HepG2 (cell line): ENCODE measurements around the gene GDF7. TPM values are rescaled to one million over a fixed set of nuclear protein-coding genes. Genes with fewer than 3 reads are reported as not detected.

Experiments used
- ATAC-seq: fragments of 200-7000 bp; cut with Tn5 transposase; 3 replicates; pipeline ENCODE4 v1.9.1; 2020; ENCODE audit warnings: mild to moderate bottlenecking, moderate library complexity
- BruUV-seq: library from RNA; stranded (reverse); fragments of 400-500 nt; replicated peaks from 2 replicates; lab custom pipeline; 2021; lab: Mats Ljungman, UMichigan
- CTCF ChIA-PET: fragments of 300-600 bp; formaldehyde crosslinking; extraction: SDS; loops from one replicate; lab custom pipeline; 2021; ENCODE audit warnings: low total read pairs, inconsistent platforms, low intra/inter-chr PET ratio; lab: Yijun Ruan, JAX
- POLR2A ChIA-PET: fragments of 350-600 bp; sonication (Branson Sonifier 250); formaldehyde crosslinking; loops from one replicate; lab custom pipeline; 2020; ENCODE audit warnings: antibody characterized with exemption, inconsistent platforms; lab: Yijun Ruan, JAX
- DNase-seq: peaks from one replicate; pipeline ENCODE4 v3.0.0-alpha.2; 2015; ENCODE audit warnings: low spot score
- FAIRE-seq: peaks from 3 replicates; lab custom pipeline; 2011; peaks lifted over from hg19 to GRCh38; lab: Jason Lieb, UNC
- H2AFZ ChIP-seq: one replicate; pipeline ENCODE4 v1.6.1; 2011; ENCODE audit warnings: low read length, inconsistent platforms
- H3K27ac ChIP-seq: fragments of 300-600 bp; 3 replicates; pipeline ENCODE4 v1.8.0; 2011; ENCODE audit warnings: mixed run types, mild to moderate bottlenecking, mixed read lengths, low read length, inconsistent platforms; ENCODE audit not compliant: insufficient read depth; ENCODE audit errors: extremely low read length
- H3K27me3 ChIP-seq, 2 experiments: fragments of 200-600 bp in 1 of 2; 2 replicates in 1 of 2; 3 replicates in 1 of 2; pipeline versions ENCODE4 v1.6.0 to v1.8.0; 2011; ENCODE audit warnings: low read length in 2 of 2, mild to moderate bottlenecking in 2 of 2, moderate library complexity in 2 of 2, inconsistent platforms in 1 of 2; ENCODE audit not compliant: insufficient read depth in 2 of 2, control insufficient read depth in 1 of 2
- H3K36me3 ChIP-seq, 2 experiments: fragments of 200-600 bp in 1 of 2; replicated peaks in 1 of 2; 2 replicates in 1 of 2; 3 replicates in 1 of 2; pipeline versions ENCODE4 v1.5.1 to v1.8.0; 2011; ENCODE audit warnings: low read length in 2 of 2, inconsistent platforms in 1 of 2; ENCODE audit not compliant: insufficient read depth in 2 of 2, control insufficient read depth in 1 of 2
- H3K4me1 ChIP-seq: 2 replicates; pipeline ENCODE4 v1.5.1; 2012; ENCODE audit warnings: low read length, inconsistent platforms; ENCODE audit not compliant: insufficient read depth
- H3K4me2 ChIP-seq: 2 replicates; pipeline ENCODE4 v1.6.0; 2011; ENCODE audit warnings: low read depth, low read length, inconsistent platforms
- H3K4me3 ChIP-seq, 3 experiments: fragments of 200-600 bp in 1 of 3; sonication (generic), shearing (Covaris generic) in 1 of 3; replicated peaks in 1 of 3; 2 replicates each; pipeline ENCODE4 v1.5.1; 2011 to 2016; ENCODE audit warnings: low read length in 3 of 3, inconsistent platforms in 2 of 3, low read depth in 2 of 3, mild to moderate bottlenecking in 2 of 3, control low read depth in 1 of 3, mixed read lengths in 1 of 3; ENCODE audit not compliant: insufficient read depth in 1 of 3
- H3K79me2 ChIP-seq: one replicate; pipeline ENCODE4 v1.6.1; 2011; ENCODE audit warnings: low read length, inconsistent platforms; ENCODE audit not compliant: insufficient read depth
- H3K9ac ChIP-seq: 2 replicates; pipeline ENCODE4 v1.6.0; 2011; ENCODE audit warnings: mild to moderate bottlenecking, low read depth, low read length, inconsistent platforms; ENCODE audit not compliant: insufficient read depth
- H3K9me3 ChIP-seq: 2 replicates; pipeline ENCODE4 v1.5.1; 2012; ENCODE audit warnings: mild to moderate bottlenecking, low read length
- H4K20me1 ChIP-seq: 2 replicates; pipeline ENCODE4 v1.6.0; 2011; ENCODE audit warnings: inconsistent platforms, mild to moderate bottlenecking, low read length, moderate library complexity; ENCODE audit not compliant: insufficient read depth
- ELF3 ChIP-seq: IDR thresholded peaks from 2 replicates; pipeline ENCODE4 v1.6.1; 2016; ENCODE audit warnings: missing genetic modification reagents, missing compliant biosample characterization
- GATA4 ChIP-seq: sonication (generic); IDR thresholded peaks from 2 replicates; pipeline ENCODE4 v1.6.1; 2016; ENCODE audit warnings: antibody characterized with exemption, low read depth, borderline replicate concordance
- GTF3A ChIP-seq: sonication (generic); formaldehyde crosslinking; conservative IDR thresholded peaks from 2 replicates; pipeline ENCODE4 v1.4.0; 2020; ENCODE audit warnings: mild to moderate bottlenecking, missing genetic modification reagents
- KLF15 ChIP-seq: sonication (generic); formaldehyde crosslinking; IDR thresholded peaks from 2 replicates; pipeline ENCODE4 v1.8.1; 2023; ENCODE audit warnings: borderline replicate concordance, mild to moderate bottlenecking, inconsistent platforms, missing genetic modification reagents, mixed read lengths
- KMT2B ChIP-seq: IDR thresholded peaks from 2 replicates; pipeline ENCODE4 v1.6.1; 2016; ENCODE audit warnings: missing genetic modification reagents, missing compliant biosample characterization
- MNT ChIP-seq: fragments of 450-650 bp; IDR thresholded peaks from 2 replicates; pipeline ENCODE4 v1.6.1; 2016
- MYC ChIP-seq: sonication (generic); formaldehyde crosslinking; IDR thresholded peaks from 2 replicates; pipeline ENCODE4 v1.9.0; 2021; ENCODE audit warnings: missing genetic modification reagents, borderline replicate concordance
- SCMH1 ChIP-seq: sonication (generic); formaldehyde crosslinking; IDR thresholded peaks from 2 replicates; pipeline ENCODE4 v1.9.0; 2021; ENCODE audit warnings: missing genetic modification reagents, mild to moderate bottlenecking, borderline replicate concordance
- SNRNP70 ChIP-seq: fragments of 200-400 bp; formaldehyde crosslinking; IDR thresholded peaks from 2 replicates; pipeline ENCODE4 v1.6.1; 2017; ENCODE audit warnings: mild to moderate bottlenecking, low read depth, low read length, moderate library complexity
- ZNF446 ChIP-seq: sonication (generic); formaldehyde crosslinking; IDR thresholded peaks from 2 replicates; pipeline ENCODE4 v1.5.0; 2020; ENCODE audit warnings: mild to moderate bottlenecking, missing genetic modification reagents
- ZNF713 ChIP-seq: sonication (generic); formaldehyde crosslinking; IDR thresholded peaks from 2 replicates; pipeline ENCODE4 v1.4.0; 2020; ENCODE audit warnings: mild to moderate bottlenecking, missing genetic modification reagents
- ZNF776 ChIP-seq: sonication (generic); formaldehyde crosslinking; IDR thresholded peaks from 2 replicates; pipeline ENCODE4 v1.4.0; 2020; ENCODE audit warnings: mild to moderate bottlenecking, missing genetic modification reagents
- WGBS: methylation state at CpG from one replicate; pipeline ENCODE4 v1.1.6; 2017; ENCODE audit warnings: low lambda C conversion rate; 5-methylcytosine and 5-hydroxymethylcytosine counted together
- in situ Hi-C: cut with HindIII; loops from 2 replicates; pipeline ENCODE4 v1.10.0; 2017; ENCODE audit warnings: low pct_unique_long_range_greater_than_20kb; ENCODE audit not compliant: extremely low pct_ligation_motif_present
- intact Hi-C: fragments of 100-400 bp; cut with micrococcal nuclease; formaldehyde crosslinking; loops from one replicate; pipeline ENCODE4 v1.10.0; 2022; ENCODE audit not compliant: unreplicated experiment
- polyA plus RNA-seq, 8 experiments: library from polyadenylated mRNA; depleted of rRNA in 3 of 8; stranded (reverse) in 7 of 8; unstranded in 1 of 8; fragments of >200 nt; fragmentation: Illumina TruSeq in 4 of 8; extraction: Trizol in 4 of 8; gene quantifications; 2 replicates each; pipeline versions ENCODE4 v1.2.1 to v1.2.3, GENCODE V29; 2011 to 2016; ENCODE audit warnings: low read depth in 4 of 8, missing spikeins in 1 of 8, mixed read lengths in 1 of 8; ENCODE audit not compliant: insufficient read depth in 1 of 8
- total RNA-seq, 5 experiments: library from RNA; depleted of rRNA; stranded (reverse); fragments of >200 nt; fragmentation: Illumina TruSeq; extraction: Trizol; gene quantifications; 2 replicates each; pipeline ENCODE4 v1.2.3, GENCODE V29; 2016; ENCODE audit warnings: low read depth in 1 of 5

The GDF7 gene
- total and polyA plus RNA-seq, 2 of the 13 experiments (the other 11 are each of a cell fraction or from before 2014, with no cell fraction given), result 1.6 to 15.0 TPM

DNA sequence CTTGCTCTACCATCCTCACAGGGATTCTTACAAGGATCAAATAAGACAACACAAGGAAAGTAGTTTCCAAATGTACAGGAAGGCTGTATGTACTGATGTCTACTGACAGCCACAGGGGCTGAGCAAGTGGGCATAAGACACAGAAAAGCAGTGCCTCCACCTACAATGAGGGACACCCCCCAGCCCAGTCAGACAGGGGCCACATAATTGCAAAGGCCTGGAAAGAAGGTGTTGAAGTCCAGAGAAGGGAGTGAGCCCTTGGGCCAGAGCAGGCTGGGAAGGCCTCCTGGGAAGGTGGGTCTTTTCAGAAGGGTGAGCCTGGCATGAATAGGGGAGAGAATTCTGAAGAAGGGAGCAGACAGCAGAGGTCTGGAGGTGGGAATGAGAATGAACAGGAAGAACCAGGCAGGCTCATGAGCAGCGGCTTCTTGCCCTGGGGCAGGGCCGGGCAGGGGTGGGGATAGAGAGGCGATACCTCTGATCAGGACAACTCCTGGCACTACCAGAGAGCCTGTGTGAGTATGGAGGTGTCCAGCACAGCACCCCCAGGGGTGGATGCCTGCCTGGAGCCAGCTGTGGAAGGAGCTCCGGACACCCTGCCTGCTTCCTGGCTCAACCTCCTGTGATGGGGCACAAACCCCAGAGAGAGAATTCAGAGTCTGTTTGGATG, 46.1 kb upstream of the GDF7 start:
- POLR2A ChIA-PET, result interaction anchor here (0.7 to 1.7 kb wide), 4 partner anchors 9 to 176 kb away, joined by 4 to 10 read pairs (median 4); partner anchors contain the start of gene RHOB
- DNase-seq (no peak), FAIRE-seq (no peak), ATAC-seq (no peak)
- Histone ChIP-seq H4K20me1 (no peaks in the 10 kb centered on the region), H2AFZ (no peak overlapping the region), H3K4me1 (peaks cover 45% of the 10 kb centered on the region), H3K9ac (no peak overlapping the region), H3K79me2 (no peaks in the 10 kb centered on the region), H3K4me2 (no peak overlapping the region), H3K36me3 (peaks cover 11 to 12% of the 10 kb centered on the region in 2 experiments; a peak in 4 of 5 replicates), H3K4me3 (no peak overlapping the region), H3K9me3 (no peaks in the 10 kb centered on the region), H3K27ac (no peak overlapping the region), H3K27me3 (no peaks in the 10 kb centered on the region)
- CTCF ChIA-PET, result no interaction called here
- in situ Hi-C loops, result no loop called here
- 95% methylated on average over 4 of the region's 4 CpGs for WGBS
- TF ChIP-seq ZNF446 (no peak), GATA4 (no peak), ZNF776 (CRISPR knock-in tag) (no peak), MYC (CRISPR knock-in tag) (no peak), ELF3 (no peak), ZNF713 (no peak)
- intact Hi-C loops, result no loop called here
- no TSS peak for BruUV-seq

GRCh38 chr2:20621366-20622295, 45.3 kb upstream of the GDF7 start:
- Histone ChIP-seq H4K20me1 (no peaks in the 10 kb centered on the region), H3K27ac (no peak overlapping the region), H3K4me2 (no peak overlapping the region), H3K9ac (no peak overlapping the region), H3K79me2 (no peaks in the 10 kb centered on the region), H3K4me1 (peaks cover 39% of the 10 kb centered on the region), H3K27me3 (no peaks in the 10 kb centered on the region), H3K4me3 (no peak overlapping the region), H2AFZ (no peak overlapping the region), H3K36me3 (peaks cover 11 to 12% of the 10 kb centered on the region in 2 experiments; a peak in 4 of 5 replicates), H3K9me3 (no peaks in the 10 kb centered on the region)
- DNase-seq (no peak), ATAC-seq (no peak), FAIRE-seq (no peak)
- CTCF ChIA-PET, result no interaction called here
- 83% methylated on average over 12 of the region's 12 CpGs for WGBS
- in situ Hi-C loops, result no loop called here
- TF ChIP-seq SCMH1 (CRISPR knock-in tag), result no peak
- TF ChIP-seq ZNF446, result no peak
- TF ChIP-seq KLF15, result no peak
- no peak for TF ChIP-seq MNT
- TF ChIP-seq KMT2B (CRISPR knock-in tag), result no peak
- TF ChIP-seq SNRNP70, result no peak
- TF ChIP-seq GTF3A, result no peak
- POLR2A ChIA-PET, result interaction anchor here (0.7 to 1.7 kb wide), 5 partner anchors 10 to 177 kb away, joined by 4 to 10 read pairs (median 4); partner anchors contain the start of gene RHOB
- no TSS peak for BruUV-seq
- intact Hi-C loops, result no loop called here
